NCI-H748 treated with DMSO at 0.1 percent for 48 hours (cell line): ENCODE results near the gene SEC16A.
A peak's percentile ranks its signal among the peaks of the same experiment; 100 is the strongest.
"Not testable (repeated sequence)": the region's sequence is repeated elsewhere in the genome, so short reads cannot be mapped to it uniquely, and the experiment has no call there.

Source experiments
- DNase-seq: peaks from one replicate; lab custom pipeline; 2025; lab: John Stamatoyannopoulos, UW

Gene SEC16A

GRCh38 chr9:136419092-136419420, 63.8 kb downstream of the SEC16A start:
- no peak for DNase-seq

DNA sequence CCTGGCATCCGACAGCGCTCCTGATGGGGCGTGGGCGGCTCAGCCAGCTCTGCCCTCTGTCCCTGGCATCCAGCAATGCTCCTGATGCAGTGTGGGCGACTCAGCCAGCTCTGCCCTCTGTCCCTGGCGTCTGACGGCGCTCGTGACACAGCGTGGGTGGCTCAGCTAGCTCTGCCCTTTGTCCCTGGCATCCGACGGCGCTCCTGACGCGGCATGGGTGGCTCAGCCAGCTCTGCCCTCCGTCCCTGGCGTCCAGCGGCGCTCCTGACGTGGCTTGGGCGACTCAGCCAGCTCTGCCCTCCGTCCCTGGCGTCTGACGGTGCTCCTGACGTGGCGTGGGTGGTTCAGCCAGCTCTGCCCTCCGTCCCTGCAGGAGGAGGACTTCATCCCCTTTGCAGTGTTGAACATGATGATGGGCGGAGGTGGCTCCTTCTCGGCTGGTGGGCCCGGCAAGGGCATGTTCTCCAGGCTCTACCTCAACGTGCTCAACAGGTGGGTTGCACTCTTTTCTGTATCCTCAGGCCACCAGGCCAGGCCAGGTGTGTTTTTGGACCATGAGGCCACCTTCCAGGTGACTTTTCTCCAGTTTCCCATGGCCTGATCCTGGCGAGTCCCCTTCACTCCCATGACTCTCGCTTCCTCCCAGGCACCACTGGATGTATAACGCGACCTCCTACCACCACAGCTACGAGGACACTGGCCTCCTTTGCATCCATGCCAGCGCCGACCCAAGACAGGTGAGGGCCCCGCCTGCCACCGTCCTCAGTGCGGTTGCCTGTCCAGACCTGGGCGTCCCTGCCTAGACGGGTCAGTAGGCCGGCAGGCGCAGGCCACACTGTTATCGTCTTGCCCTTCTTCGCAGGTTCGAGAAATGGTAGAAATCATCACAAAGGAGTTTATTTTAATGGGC, 64.4 kb downstream of the SEC16A start:
- DNase-seq = no peak

- no peak for DNase-seq
Observed at GRCh38 chr9:136416914-136417313, 65.9 kb downstream of the SEC16A start.

GRCh38 chr9:136416427-136416826, 66.4 kb downstream of the SEC16A start:
- DNase-seq = no peak

DNA sequence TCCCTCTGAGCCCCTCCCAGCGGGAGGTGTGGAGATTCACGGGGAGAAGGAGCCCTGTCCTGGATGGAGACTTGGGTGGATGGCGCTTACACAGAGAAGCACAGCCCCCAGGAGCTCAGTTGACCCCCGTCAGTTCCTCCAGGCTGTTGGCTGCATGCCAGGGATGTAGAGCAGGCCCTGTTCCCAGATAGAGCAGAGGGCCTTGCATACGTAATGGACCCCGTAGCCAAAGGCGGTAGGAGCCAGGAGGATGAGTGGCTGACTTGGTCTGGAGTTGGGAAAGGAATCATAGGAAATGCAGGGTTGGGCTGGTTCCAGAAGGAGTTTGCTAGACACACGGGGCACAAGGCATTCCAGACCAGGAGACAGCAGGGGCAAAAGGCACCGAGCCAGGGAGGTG, 69.9 kb downstream of the SEC16A start:
- no peak for DNase-seq

GRCh38 chr9:136411378-136411777, 71.5 kb downstream of the SEC16A start:
- no peak for DNase-seq

DNA sequence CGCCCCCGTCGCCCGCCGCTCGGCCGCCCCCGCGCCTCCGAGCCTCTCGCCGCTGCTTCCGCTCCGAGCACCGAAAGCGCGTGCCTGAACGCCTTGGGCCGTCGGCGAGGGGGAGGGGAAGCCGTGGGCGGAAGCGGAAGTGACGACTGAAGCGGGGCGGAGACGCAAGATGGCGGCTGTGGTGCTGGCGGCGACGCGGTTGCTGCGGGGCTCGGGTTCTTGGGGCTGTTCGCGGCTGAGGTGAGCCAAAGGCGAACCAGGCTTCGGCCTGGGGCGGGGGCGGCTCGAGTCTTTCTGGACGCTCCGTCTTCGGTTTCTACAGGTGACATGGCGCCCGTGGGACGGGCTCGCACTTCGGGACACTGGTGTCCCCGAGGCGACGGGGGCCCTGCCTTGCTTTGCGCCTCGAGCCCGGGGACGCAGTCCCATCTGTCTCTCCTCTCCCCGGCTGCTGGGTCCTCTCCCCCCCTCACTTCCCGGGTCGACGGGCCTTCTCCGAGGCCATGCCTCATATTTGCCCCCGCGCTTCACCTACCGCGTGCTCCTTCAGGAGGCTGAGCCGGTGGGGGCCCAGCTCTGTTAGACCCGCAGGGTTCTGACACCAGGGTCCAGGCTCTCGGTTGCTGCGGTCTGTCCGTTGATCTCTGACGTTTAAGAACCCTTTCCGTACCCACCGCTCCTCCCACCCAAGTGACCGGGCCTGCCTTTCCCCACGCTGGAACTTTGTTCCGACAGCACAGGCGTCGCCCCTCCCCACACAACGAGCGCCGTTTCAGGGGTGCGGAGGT, 72.1 kb downstream of the SEC16A start, which contains the start of the genes ENTR1 and PMPCA:
ENTR1 (minus strand) TSS at position 115 of the 788 bp plus-strand sequence. CDS start 217 bp downstream, outside the sequence.
PMPCA (plus strand) TSS at position 159 of the 788 bp plus-strand sequence; CDS start at position 170, 11 bp downstream.
- peak; percentile 83 for DNase-seq

DNA sequence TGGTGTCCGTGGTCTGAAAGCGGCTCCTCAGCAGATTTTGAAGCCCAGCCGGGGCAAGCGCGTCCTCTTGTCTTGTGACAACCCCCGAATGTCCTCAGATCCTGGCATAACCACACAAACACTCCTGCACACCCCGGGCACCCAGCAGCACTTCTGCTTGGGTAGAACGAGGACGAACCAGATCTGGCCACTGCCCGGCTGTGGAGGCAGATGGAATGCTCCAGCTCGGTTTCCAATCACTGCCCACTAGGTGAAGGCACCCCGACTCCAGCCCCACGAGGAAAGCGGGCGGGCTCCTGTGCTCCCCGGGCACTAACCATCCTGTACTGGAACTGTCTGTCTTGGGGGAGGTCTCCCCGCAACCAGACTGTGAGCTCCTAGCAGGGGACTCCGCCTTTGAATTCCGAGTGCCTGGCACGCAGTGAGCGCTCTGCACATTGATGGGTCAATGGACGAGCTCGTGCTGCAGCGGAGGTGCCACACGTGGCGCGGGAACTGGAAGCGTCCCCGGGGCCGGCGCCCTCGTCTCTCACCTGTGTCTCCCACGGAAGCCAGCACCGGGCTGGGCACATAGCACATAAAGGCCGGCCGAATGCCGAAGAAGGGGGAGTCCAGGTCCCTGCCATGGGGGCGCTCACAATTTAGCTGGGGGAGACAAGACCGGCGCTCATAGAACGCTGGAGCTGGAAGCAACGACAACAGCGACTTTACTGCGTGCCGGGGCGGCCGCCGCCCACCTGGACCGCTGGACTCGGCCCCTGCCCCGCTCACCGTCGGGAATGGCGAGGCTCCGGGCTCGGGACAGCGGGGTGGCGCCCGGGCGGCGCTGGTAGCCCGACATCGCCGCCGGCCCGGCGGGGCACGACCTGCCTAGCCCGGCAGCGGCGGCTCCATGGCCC, 73.0 kb downstream of the SEC16A start:
- DNase-seq = no peak

DNA sequence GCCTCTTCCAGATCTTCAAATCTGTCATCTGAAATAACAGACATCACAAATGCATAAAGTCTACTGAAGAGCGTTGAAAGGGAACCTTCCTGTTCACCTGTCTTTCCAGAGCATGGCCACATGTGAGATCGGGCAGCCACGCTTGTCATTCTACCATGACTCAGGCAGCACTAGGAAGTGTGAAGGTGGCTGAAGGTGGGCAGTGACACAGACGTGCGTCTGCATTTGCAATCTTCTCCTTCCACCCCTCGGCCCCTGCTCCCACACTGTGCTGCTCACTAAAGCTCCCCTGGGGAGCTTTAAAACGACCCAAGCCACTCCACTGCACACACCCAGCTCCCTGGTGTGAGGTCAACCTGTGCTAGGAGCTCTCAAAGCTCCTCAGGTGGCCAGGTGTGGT, 74.9 kb downstream of the SEC16A start:
- no peak for DNase-seq

DNA sequence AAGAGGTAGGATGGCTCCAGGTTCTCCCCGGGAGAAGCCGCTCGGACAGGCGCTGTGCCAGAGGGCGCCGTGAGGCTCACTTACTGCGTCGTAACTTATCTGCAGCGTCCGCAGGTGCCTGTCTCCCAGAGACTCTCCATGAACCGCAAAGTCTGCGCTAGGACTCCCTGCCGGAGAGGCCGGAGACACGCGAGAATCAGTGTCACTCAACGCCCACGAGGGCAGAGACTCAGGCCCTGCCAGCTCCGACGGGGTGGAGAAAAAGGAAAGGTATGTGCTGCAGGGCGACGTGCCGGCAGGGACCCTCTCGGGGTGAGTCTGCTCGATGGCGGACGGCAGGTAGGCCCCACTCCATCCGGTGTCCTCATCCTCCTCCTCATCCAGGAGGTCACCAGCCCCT, 75.8 kb downstream of the SEC16A start:
- not testable (repeated sequence) for DNase-seq

GRCh38 chr9:136405904-136406303, 76.9 kb downstream of the SEC16A start:
- not testable (repeated sequence) for DNase-seq

DNA sequence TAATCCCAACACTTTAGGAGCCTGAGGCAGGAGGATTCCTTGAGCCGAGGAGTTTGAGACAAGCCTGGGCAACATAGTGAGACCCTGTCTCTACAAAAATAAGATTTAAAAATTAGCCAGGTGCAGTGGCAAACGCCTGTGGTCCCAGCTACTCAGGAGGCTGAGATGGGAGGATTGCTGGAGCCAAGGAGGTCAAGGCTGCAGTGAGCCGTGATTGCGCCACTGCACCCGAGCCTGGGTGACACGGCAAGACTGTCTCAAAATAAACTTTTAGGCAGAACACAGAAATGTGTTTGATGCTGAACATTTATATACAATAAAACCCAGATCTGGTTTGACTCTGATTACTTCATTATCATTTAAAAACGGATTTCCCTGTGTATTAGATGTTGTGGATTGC, 77.4 kb downstream of the SEC16A start:
- no peak for DNase-seq

DNA sequence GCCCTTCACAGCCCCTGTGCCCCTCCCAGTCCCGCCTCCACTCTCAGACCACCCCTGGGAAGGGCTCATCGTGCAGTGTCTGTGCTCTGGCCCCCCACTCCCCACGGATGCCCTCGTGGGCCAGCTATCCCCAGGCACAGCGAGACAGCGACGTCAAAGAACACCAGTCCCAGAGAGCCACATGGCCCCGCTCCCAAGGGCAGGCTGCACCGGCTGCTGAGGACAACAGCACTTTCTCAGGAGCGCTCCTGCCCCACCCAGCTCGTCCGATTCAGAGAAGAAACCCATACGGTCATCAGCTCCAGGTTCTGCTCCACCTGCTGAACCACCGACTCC, 78.1 kb downstream of the SEC16A start:
- no peak for DNase-seq

DNA sequence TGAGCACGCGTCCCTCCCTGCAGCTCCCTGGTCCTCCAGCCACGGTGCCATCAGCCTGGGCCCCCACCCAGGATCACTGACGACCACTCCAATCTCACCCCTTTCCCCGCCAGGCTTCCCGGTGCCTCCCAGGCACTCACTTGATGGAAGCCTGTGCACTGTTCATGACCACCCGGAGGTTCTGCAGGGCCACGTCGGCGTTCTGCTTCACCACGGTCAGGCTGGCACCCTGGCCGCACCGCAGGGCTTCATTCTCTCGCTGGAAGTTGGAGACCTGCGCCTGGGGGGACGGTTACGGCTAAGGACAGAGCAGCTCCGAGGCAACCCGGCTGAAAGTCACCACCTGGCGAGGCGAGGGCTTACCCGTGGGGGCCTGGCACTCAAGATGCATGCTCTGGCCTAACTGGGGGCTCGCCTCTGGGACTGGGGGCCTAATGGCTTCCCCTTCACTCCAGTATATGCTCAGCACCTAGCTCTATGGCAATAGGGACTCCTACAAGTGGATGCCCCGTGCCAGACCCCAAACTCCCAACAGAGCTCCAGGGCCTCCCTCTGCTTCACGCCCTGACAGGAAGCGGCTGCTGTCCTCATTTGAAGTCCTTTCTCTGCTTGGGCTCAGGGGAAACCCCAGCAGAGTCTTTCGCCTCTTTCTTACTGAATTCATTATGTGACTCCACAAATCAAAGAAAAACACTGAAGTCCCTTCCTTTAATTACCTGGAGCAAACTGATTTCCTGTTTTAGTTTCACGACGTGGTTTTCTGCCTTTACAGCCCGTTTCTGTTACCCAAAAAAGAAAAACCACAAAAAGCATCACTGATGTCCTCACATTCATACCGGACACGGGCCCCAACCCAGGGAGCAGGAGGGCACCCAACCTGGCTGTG, 78.7 kb downstream of the SEC16A start:
- DNase-seq = no peak

GRCh38 chr9:136403538-136403914, 79.3 kb downstream of the SEC16A start:
- DNase-seq = no peak

DNA sequence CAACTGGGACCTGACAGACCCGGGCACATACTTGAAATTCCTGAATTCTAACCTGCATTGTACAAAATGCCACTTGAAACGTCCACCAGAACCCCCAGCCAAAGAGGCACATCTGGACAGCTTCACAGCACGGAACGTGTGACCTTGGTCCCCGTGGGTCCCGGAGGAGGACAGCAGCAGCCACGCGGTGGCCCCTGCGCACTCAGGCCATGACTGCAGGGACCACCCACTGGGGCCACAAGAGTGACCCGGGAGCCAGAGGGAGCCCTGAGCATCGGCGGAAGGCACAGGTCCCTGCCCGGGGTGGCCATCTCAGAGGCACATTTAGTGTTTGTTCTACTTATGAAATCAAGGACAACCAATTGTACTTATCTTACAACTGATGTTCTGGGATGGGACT, 80.8 kb downstream of the SEC16A start:
- no peak for DNase-seq

GRCh38 chr9:136401173-136401922, 81.5 kb downstream of the SEC16A start:
- DNase-seq = no peak

GRCh38 chr9:136400038-136400834, 82.6 kb downstream of the SEC16A start, which contains the start of gene SNAPC4:
TSS of gene SNAPC4 (minus strand) at chr9:136400170. CDS start at chr9:136398428, 1,742 bp downstream.
- DNase-seq = peak; percentile 81
